AG10803 (cell line): ENCODE measurements around the gene ADAMTS6.
"Not testable (repeated sequence)": the region's sequence is repeated elsewhere in the genome, so short reads cannot be mapped to it uniquely, and the experiment has no call there.

ENCODE experiments used
- DNase-seq: peaks from one replicate; pipeline ENCODE4 v3.0.0; 2010; ENCODE audit warnings: low read depth
- H3K4me3 ChIP-seq: 2 replicates; pipeline ENCODE4 v1.5.1; 2011; ENCODE audit warnings: mild to moderate bottlenecking, low read length, control low read depth
- TF ChIP-seq, protein P1 (sequence below): conservative IDR thresholded peaks from 2 replicates; pipeline ENCODE4 v1.5.1; 2011; ENCODE audit warnings: mild to moderate bottlenecking, low read length, control low read depth, inconsistent platforms

Gene ADAMTS6

DNA sequence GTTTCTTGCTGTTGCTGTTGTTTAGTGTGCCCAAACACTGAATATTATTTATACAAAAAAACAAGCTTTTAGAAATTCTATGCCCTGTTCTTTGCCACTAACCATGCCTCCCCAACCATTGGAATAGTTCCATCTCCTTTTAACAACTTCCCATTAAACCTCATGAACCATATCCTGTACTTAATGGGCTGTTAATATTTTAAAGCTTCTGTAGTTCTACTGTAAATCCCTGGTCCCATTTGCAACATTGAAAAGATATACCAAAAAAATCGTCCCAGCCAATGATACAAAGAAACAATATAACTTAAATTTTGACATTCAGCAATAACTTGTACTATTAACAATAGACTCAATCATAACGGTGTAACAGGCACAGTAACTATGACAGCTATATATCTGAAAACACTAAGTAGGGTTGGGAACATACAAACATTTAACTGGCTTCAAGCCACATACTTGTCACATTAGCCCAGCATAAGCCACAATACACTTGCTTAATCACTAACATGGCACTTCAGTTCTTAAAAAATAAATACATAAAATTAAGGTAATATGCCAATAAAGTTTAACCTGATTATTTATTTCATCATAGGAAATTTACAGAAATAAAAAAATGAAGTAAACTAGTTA is 86.1 kb downstream of the ADAMTS6 start:
- DNase-seq: peak; percentile 45
- no peak overlapping the region for H3K4me3 ChIP-seq
- TF ChIP-seq, protein P1, sequence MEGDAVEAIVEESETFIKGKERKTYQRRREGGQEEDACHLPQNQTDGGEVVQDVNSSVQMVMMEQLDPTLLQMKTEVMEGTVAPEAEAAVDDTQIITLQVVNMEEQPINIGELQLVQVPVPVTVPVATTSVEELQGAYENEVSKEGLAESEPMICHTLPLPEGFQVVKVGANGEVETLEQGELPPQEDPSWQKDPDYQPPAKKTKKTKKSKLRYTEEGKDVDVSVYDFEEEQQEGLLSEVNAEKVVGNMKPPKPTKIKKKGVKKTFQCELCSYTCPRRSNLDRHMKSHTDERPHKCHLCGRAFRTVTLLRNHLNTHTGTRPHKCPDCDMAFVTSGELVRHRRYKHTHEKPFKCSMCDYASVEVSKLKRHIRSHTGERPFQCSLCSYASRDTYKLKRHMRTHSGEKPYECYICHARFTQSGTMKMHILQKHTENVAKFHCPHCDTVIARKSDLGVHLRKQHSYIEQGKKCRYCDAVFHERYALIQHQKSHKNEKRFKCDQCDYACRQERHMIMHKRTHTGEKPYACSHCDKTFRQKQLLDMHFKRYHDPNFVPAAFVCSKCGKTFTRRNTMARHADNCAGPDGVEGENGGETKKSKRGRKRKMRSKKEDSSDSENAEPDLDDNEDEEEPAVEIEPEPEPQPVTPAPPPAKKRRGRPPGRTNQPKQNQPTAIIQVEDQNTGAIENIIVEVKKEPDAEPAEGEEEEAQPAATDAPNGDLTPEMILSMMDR: no peak

DNA sequence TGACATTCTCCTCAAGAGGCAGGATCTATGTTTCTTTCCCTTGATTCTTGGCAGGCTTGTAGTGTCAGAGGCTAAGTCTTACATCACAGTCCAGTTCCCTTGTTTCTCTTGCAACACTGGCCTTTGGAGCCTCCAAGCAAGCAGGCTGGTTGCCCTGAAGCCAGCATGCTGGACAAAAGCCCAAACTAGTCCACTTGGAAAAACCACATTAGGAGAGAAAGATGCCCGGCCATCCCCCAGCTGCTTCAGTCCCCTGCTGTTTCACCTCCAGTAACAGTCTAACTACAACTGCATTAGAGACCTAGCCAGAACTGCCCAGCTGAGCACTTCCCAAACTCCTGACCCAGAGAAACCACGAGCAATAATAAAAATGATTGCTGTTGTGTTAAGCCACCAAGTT is 87.6 kb downstream of the ADAMTS6 start:
- no peak overlapping the region for H3K4me3 ChIP-seq
- DNase-seq: peak; percentile 99
- TF ChIP-seq, protein P1: no peak

DNA sequence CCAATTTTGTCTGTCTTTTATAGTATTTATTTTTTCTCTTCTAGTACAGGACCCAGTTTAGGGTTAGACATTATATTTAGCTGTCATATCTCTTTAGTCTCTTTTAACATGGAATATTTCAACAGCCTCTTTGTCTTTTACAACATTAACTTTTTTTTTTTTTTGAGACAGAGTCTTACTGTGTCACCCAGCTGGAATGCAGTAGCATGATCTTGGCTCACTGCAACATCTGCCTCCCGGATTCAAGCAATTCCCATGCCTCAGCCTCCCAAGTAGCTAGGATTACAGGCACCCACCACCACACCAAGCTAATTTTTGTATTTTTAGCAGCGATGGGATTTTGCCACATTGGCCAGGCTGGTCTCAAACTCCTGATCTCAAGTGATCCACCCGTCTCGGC is 90.1 kb downstream of the ADAMTS6 start:
- TF ChIP-seq, protein P1: no peak
- DNase-seq: peak; percentile 67
- H3K4me3 ChIP-seq: no peak overlapping the region

- TF ChIP-seq, protein P1: no peak
- no peak for DNase-seq
- no peak overlapping the region for H3K4me3 ChIP-seq
Observed at GRCh38 chr5:65390208-65390607, 91.5 kb downstream of the ADAMTS6 start.

- no peak overlapping the region for H3K4me3 ChIP-seq
- DNase-seq: no peak
- TF ChIP-seq, protein P1: no peak
Observed at GRCh38 chr5:65383859-65384258, 97.9 kb downstream of the ADAMTS6 start.

GRCh38 chr5:65382582-65382981 is 99.1 kb downstream of the ADAMTS6 start:
- DNase-seq: no peak
- no peak overlapping the region for H3K4me3 ChIP-seq
- TF ChIP-seq, protein P1: no peak

GRCh38 chr5:65370505-65370904 is 111.2 kb downstream of the ADAMTS6 start:
- H3K4me3 ChIP-seq, DNase-seq: not testable (repeated sequence)

GRCh38 chr5:65366655-65367054 is 115.1 kb downstream of the ADAMTS6 start:
- H3K4me3 ChIP-seq: no peak overlapping the region
- TF ChIP-seq, protein P1: no peak
- no peak for DNase-seq
